Astrocyte (in vitro differentiated cells and primary cell): ENCODE measurements around the gene TMEM176B.

Experiments
- EZH2 ChIP-seq: IDR thresholded peaks from 2 replicates; pipeline ENCODE4 v1.6.1; 2012; ENCODE audit warnings: mild to moderate bottlenecking, low read length, inconsistent platforms; ENCODE audit not compliant: insufficient read depth
- TF ChIP-seq, protein P1 (sequence below): IDR thresholded peaks from 2 replicates; pipeline ENCODE4 v1.5.1; 2011; ENCODE audit warnings: low read depth, mild to moderate bottlenecking, inconsistent platforms, low read length, moderate library complexity; ENCODE audit not compliant: insufficient read depth

DNA sequence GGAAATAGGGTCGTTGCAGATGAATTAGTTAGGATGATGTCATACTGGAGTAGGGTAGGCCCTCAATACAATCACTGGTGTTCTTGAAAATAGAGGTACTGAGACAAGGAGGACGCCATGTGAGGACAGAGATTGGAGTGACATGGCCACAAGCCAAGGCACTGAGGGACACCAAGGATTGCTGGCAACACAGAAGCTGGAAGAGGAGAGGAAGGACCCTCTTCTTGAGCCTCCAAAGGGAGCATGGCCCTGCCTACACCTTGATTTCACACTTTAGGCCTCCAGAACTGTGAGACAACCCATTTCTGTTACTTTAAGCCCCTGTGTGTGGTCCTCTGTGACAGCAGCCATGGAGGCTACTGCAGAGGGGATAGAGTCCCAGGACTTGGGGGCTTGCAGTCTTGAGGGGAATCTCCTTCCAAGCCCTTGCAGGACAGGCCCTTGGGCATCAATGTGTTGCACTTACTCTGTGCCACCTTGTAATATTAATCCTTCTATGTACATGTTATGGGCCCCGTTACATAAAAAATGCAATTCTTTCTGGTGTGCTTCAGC lies 48.5 kb upstream of the TMEM176B start:
- TF ChIP-seq EZH2: no peak
- TF ChIP-seq, protein P1, sequence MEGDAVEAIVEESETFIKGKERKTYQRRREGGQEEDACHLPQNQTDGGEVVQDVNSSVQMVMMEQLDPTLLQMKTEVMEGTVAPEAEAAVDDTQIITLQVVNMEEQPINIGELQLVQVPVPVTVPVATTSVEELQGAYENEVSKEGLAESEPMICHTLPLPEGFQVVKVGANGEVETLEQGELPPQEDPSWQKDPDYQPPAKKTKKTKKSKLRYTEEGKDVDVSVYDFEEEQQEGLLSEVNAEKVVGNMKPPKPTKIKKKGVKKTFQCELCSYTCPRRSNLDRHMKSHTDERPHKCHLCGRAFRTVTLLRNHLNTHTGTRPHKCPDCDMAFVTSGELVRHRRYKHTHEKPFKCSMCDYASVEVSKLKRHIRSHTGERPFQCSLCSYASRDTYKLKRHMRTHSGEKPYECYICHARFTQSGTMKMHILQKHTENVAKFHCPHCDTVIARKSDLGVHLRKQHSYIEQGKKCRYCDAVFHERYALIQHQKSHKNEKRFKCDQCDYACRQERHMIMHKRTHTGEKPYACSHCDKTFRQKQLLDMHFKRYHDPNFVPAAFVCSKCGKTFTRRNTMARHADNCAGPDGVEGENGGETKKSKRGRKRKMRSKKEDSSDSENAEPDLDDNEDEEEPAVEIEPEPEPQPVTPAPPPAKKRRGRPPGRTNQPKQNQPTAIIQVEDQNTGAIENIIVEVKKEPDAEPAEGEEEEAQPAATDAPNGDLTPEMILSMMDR: no peak
